ENCODE results near the gene HIVEP2.

DNA sequence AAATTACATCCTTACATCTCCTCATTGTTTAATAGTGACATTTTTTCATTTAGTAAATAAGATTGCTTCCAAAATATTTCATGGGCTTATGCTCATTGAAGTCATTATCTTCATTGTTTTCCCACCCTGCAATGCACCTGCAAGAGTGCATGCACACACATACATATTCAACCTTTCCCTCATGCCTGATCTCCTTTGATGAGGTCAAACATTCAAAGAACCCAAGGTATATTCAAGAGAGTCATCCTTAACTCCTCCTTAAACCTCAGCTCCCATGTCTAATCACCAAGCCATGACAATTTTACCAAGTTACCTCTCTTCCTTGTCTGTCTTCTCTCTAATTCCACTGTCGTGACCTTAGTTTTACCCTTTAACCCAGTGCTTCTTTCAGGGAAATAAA lies 56.5 kb downstream of the HIVEP2 start:
- TF ChIP-seq, protein P1, sequence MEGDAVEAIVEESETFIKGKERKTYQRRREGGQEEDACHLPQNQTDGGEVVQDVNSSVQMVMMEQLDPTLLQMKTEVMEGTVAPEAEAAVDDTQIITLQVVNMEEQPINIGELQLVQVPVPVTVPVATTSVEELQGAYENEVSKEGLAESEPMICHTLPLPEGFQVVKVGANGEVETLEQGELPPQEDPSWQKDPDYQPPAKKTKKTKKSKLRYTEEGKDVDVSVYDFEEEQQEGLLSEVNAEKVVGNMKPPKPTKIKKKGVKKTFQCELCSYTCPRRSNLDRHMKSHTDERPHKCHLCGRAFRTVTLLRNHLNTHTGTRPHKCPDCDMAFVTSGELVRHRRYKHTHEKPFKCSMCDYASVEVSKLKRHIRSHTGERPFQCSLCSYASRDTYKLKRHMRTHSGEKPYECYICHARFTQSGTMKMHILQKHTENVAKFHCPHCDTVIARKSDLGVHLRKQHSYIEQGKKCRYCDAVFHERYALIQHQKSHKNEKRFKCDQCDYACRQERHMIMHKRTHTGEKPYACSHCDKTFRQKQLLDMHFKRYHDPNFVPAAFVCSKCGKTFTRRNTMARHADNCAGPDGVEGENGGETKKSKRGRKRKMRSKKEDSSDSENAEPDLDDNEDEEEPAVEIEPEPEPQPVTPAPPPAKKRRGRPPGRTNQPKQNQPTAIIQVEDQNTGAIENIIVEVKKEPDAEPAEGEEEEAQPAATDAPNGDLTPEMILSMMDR (IDR thresholded peaks at IDR 0.05; ENCODE audit: extremely low read depth in 1 of 2, insufficient read depth in 1 of 2, low read depth in 1 of 2, low read length in 2 of 2): no peak
- TF ChIP-seq EZH2 (IDR thresholded peaks at IDR 0.05; ENCODE audit: borderline replicate concordance, low read depth, low read length, severe bottlenecking): no peak
- TF ChIP-seq, protein P2, sequence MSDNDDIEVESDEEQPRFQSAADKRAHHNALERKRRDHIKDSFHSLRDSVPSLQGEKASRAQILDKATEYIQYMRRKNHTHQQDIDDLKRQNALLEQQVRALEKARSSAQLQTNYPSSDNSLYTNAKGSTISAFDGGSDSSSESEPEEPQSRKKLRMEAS (IDR thresholded peaks at IDR 0.05; ENCODE audit: insufficient read depth, insufficient read length): no peak
